Measurements from ENCODE around the gene HMMR.

- TF ChIP-seq CTCF (IDR thresholded peaks at IDR 0.05) (no peak), POLR2A (IDR thresholded peaks at IDR 0.05) (no peak), POLR2AphosphoS5 (IDR thresholded peaks at IDR 0.05) (no peak), EP300 (IDR thresholded peaks at IDR 0.05) (no peak)
These were observed 27.9 kb upstream of the HMMR start for GRCh38 chr5:163432544-163432943.

All from gastroesophageal sphincter (tissue), 3 donors.